GM19240 (cell line): ENCODE measurements around the gene SCARF2.
"Not testable (repeated sequence)": the region's sequence is repeated elsewhere in the genome, so short reads cannot be mapped to it uniquely, and the experiment has no call there.

Source experiments
- DNase-seq: peaks from one replicate; pipeline ENCODE4 v3.0.0; 2011; ENCODE audit warnings: low spot score; ENCODE audit not compliant: insufficient read length

The SCARF2 gene

GRCh38 chr22:20427945-20428417 is 9.6 kb downstream of the SCARF2 start:
- no peak for DNase-seq

GRCh38 chr22:20427104-20427944 is 10.3 kb downstream of the SCARF2 start:
- no peak for DNase-seq

- DNase-seq, result no peak
These were observed 11.4 kb downstream of the SCARF2 start for GRCh38 chr22:20426259-20426615.

GRCh38 chr22:20425566-20426258 is 11.9 kb downstream of the SCARF2 start:
- DNase-seq, result no peak

GRCh38 chr22:20424932-20425565 is 12.6 kb downstream of the SCARF2 start:
- DNase-seq, result no peak

GRCh38 chr22:20424568-20424931 is 13.1 kb downstream of the SCARF2 start:
- no peak for DNase-seq

- DNase-seq, result no peak
These were observed 13.6 kb downstream of the SCARF2 start for GRCh38 chr22:20423906-20424551.

GRCh38 chr22:20423008-20423905 is 14.4 kb downstream of the SCARF2 start:
- DNase-seq, result no peak

- DNase-seq, result no peak
These were observed 15.2 kb downstream of the SCARF2 start for GRCh38 chr22:20422271-20423007.

- DNase-seq, result no peak
These were observed 16.1 kb downstream of the SCARF2 start for GRCh38 chr22:20421507-20421874.

- no peak for DNase-seq
These were observed 17.3 kb downstream of the SCARF2 start for GRCh38 chr22:20420157-20420842.

- DNase-seq, result no peak
These were observed 18.0 kb downstream of the SCARF2 start for GRCh38 chr22:20419664-20419951.

GRCh38 chr22:20418211-20418788 is 19.3 kb downstream of the SCARF2 start:
- peak; percentile 88 for DNase-seq

- DNase-seq, result not testable (repeated sequence)
These were observed 21.9 kb downstream of the SCARF2 start for GRCh38 chr22:20415699-20416098.

- not testable (repeated sequence) for DNase-seq
These were observed 22.4 kb downstream of the SCARF2 start for GRCh38 chr22:20415241-20415640.

- no peak for DNase-seq
These were observed 23.2 kb downstream of the SCARF2 start for GRCh38 chr22:20414450-20414849.

- no peak for DNase-seq
These were observed 23.6 kb downstream of the SCARF2 start for GRCh38 chr22:20414059-20414440.

GRCh38 chr22:20413217-20414058 is 24.2 kb downstream of the SCARF2 start:
- no peak for DNase-seq
